Fibroblast of lung (primary cell): ENCODE results near the gene ACAP3. TPM values are rescaled to one million over a fixed set of nuclear protein-coding genes. Genes with fewer than 3 reads are reported as not detected.

Experiments used
- DNase-seq, 2 donors: peaks; one replicate each; pipeline versions ENCODE4 v3.0.0 to v3.0.0-alpha.2; 2010; ENCODE audit warnings: low read depth in 2 of 2
- H2AFZ ChIP-seq: 2 replicates; pipeline ENCODE4 v1.5.1; 2012; ENCODE audit warnings: low read length, control low read depth, inconsistent platforms
- H3K27ac ChIP-seq: 2 replicates; pipeline ENCODE4 v1.5.1; 2011; ENCODE audit warnings: low read length, control low read depth; ENCODE audit not compliant: insufficient read depth
- H3K27me3 ChIP-seq: 2 replicates; pipeline ENCODE4 v1.5.1; 2011; ENCODE audit warnings: mild to moderate bottlenecking, low read length; ENCODE audit not compliant: control insufficient read depth, insufficient read depth
- H3K36me3 ChIP-seq: 2 replicates; pipeline ENCODE4 v1.5.1; 2011; ENCODE audit warnings: low read length; ENCODE audit not compliant: control insufficient read depth, insufficient read depth
- H3K4me1 ChIP-seq: 2 replicates; pipeline ENCODE4 v1.5.1; 2011; ENCODE audit warnings: low read length; ENCODE audit not compliant: control insufficient read depth, insufficient read depth; ENCODE audit errors: extremely low read depth
- H3K4me2 ChIP-seq: 2 replicates; pipeline ENCODE4 v1.5.1; 2011; ENCODE audit warnings: low read length, control low read depth; ENCODE audit not compliant: insufficient read depth; ENCODE audit errors: extremely low read depth
- H3K4me3 ChIP-seq, 4 experiments: fragments of 200-600 bp in 1 of 4; sonication (generic) in 1 of 4; replicated peaks in 1 of 4; 2 replicates each; pipeline ENCODE4 v1.5.1; 2011 to 2016; ENCODE audit warnings: low read length in 4 of 4, low read depth in 3 of 4, mild to moderate bottlenecking in 3 of 4, control low read depth in 2 of 4, inconsistent platforms in 1 of 4, mixed read lengths in 1 of 4; ENCODE audit not compliant: insufficient read depth in 1 of 4; ENCODE audit errors: control extremely low read depth in 1 of 4
- H3K79me2 ChIP-seq: 2 replicates; pipeline ENCODE4 v1.5.1; 2012; ENCODE audit warnings: mild to moderate bottlenecking, low read length, inconsistent platforms; ENCODE audit not compliant: control insufficient read depth, insufficient read depth
- H3K9ac ChIP-seq: 2 replicates; pipeline ENCODE4 v1.5.1; 2011; ENCODE audit warnings: mild to moderate bottlenecking, low read length, control low read depth; ENCODE audit not compliant: insufficient read depth
- H3K9me3 ChIP-seq: 2 replicates; pipeline ENCODE4 v1.5.1; 2012; ENCODE audit warnings: low read depth, low read length; ENCODE audit not compliant: control insufficient read depth, insufficient read depth
- H4K20me1 ChIP-seq: 2 replicates; pipeline ENCODE4 v1.5.1; 2011; ENCODE audit warnings: low read length; ENCODE audit not compliant: control insufficient read depth, insufficient read depth; ENCODE audit errors: extremely low read depth
- CTCF ChIP-seq, 2 donors: IDR thresholded peaks in 1 of 2; conservative IDR thresholded peaks in 1 of 2; 1 replicate in 1 of 2; 2 replicates in 1 of 2; pipeline ENCODE4 v1.5.1; 2011 to 2012; ENCODE audit warnings: low read length in 2 of 2, control low read depth in 1 of 2, inconsistent platforms in 1 of 2, low read depth in 1 of 2, mild to moderate bottlenecking in 1 of 2
- EZH2 ChIP-seq: IDR thresholded peaks from 2 replicates; pipeline ENCODE4 v1.5.1; 2012; ENCODE audit warnings: low read length, control low read depth, mild to moderate bottlenecking; ENCODE audit errors: missing control alignments
- polyA plus RNA-seq, 2 donors: library from polyadenylated mRNA; depleted of rRNA in 1 of 2; stranded (reverse) in 1 of 2; unstranded in 1 of 2; fragments of >200 nt; gene quantifications; 2 replicates each; pipeline ENCODE4 v1.2.1, GENCODE V29; 2011 to 2012; ENCODE audit warnings: missing spikeins in 1 of 2
- total RNA-seq: library from RNA; depleted of rRNA; stranded (reverse); fragments of >200 nt; gene quantifications from 2 replicates; pipeline ENCODE4 v1.2.1, GENCODE V29; 2014

ACAP3 gene
- total and polyA plus RNA-seq, 2 donors (not counting 1 experiment from before 2014, with no cell fraction given): 15.3 to 50.9 TPM

- Histone ChIP-seq H3K36me3 (peaks cover 29% of the 10 kb centered on the region), H3K4me2 (no peak overlapping the region), H3K9me3 (no peaks in the 10 kb centered on the region), H3K4me3 (no peak overlapping the region), H3K4me1 (peaks cover 19% of the 10 kb centered on the region), H2AFZ (no peak overlapping the region), H3K27me3 (no peaks in the 10 kb centered on the region), H3K9ac (no peak overlapping the region), H3K79me2 (peaks cover 49% of the 10 kb centered on the region), H3K27ac (no peak overlapping the region), H4K20me1 (no peaks in the 10 kb centered on the region)
- no peak for DNase-seq
- TF ChIP-seq EZH2: no peak
- no peak for TF ChIP-seq CTCF (conservative IDR thresholded peaks at IDR 0.05 in 1 of 2, IDR thresholded peaks at IDR 0.05 in 1 of 2; ENCODE audit: low read depth in 1 of 2, low read length in 2 of 2)
These were observed 45.7 kb downstream of the ACAP3 start for GRCh38 chr1:1262071-1262470.

- Histone ChIP-seq H3K79me2 (peaks cover 48% of the 10 kb centered on the region), H2AFZ (no peak overlapping the region), H4K20me1 (no peaks in the 10 kb centered on the region), H3K27ac (peak overlapping the region; percentile 5), H3K4me2 (no peak overlapping the region), H3K27me3 (no peaks in the 10 kb centered on the region), H3K4me1 (peaks cover 17% of the 10 kb centered on the region), H3K4me3 (no peak overlapping the region), H3K9me3 (no peaks in the 10 kb centered on the region), H3K9ac (no peak overlapping the region), H3K36me3 (peaks cover 31% of the 10 kb centered on the region)
- no peak for TF ChIP-seq CTCF (conservative IDR thresholded peaks at IDR 0.05 in 1 of 2, IDR thresholded peaks at IDR 0.05 in 1 of 2; ENCODE audit: low read depth in 1 of 2, low read length in 2 of 2)
- TF ChIP-seq EZH2: no peak
- DNase-seq: no peak
These were observed 46.7 kb downstream of the ACAP3 start for GRCh38 chr1:1260843-1261560.

- peaks cover 9% of the 10 kb centered on the region for H3K4me1 ChIP-seq
- H3K27ac ChIP-seq: peak overlapping the region; percentile 23
- DNase-seq: no peak
- H4K20me1 ChIP-seq: no peaks in the 10 kb centered on the region
- H3K27me3 ChIP-seq: no peaks in the 10 kb centered on the region
- H3K4me2 ChIP-seq: no peak overlapping the region
- no peak overlapping the region for H2AFZ ChIP-seq
- TF ChIP-seq CTCF (conservative IDR thresholded peaks at IDR 0.05 in 1 of 2, IDR thresholded peaks at IDR 0.05 in 1 of 2; ENCODE audit: low read depth in 1 of 2, low read length in 2 of 2): no peak
- TF ChIP-seq EZH2: no peak
- H3K36me3 ChIP-seq: peaks cover 36% of the 10 kb centered on the region
- H3K4me3 ChIP-seq: no peak overlapping the region
- peaks cover 45% of the 10 kb centered on the region for H3K79me2 ChIP-seq
- no peak overlapping the region for H3K9ac ChIP-seq
- H3K9me3 ChIP-seq: no peaks in the 10 kb centered on the region
These were observed 47.7 kb downstream of the ACAP3 start for GRCh38 chr1:1259951-1260600.
